Measurements from ENCODE around the gene PEPD. TPM values are rescaled to one million over a fixed set of nuclear protein-coding genes. Genes with fewer than 3 reads are reported as not detected.

The PEPD gene
- total and polyA plus RNA-seq, 2 of the 4 experiments (the other 2 are of a cell fraction), result 36.7 to 88.4 TPM

GRCh38 chr19:33500991-33501390 is 20.6 kb downstream of the PEPD start:
- CTCF ChIA-PET, result no interaction called here
- POLR2A ChIA-PET (ENCODE audit: unreplicated experiment), result no interaction called here

More at GRCh38 chr19:33500991-33501390, 20.6 kb downstream of the PEPD start:
- no peak overlapping the region for H3K23ac ChIP-seq (ENCODE audit: low read depth, low read length)
- no peak overlapping the region for H3K18ac ChIP-seq (ENCODE audit: low read depth, low read length)
- H3K9ac ChIP-seq (ENCODE audit: low read depth, low read length), result no peak overlapping the region
- no peak overlapping the region for H3K56ac ChIP-seq (ENCODE audit: extremely low read depth, insufficient read depth, low read length)
- H2BK120ac ChIP-seq (ENCODE audit: low read depth, low read length), result no peak overlapping the region
- H3K9me3 ChIP-seq (ENCODE audit: control insufficient read depth, insufficient read depth, low read length), result no peaks in the 10 kb centered on the region
- H2BK20ac ChIP-seq (ENCODE audit: low read depth, low read length), result no peak overlapping the region
- no peak overlapping the region for H4K8ac ChIP-seq (ENCODE audit: low read depth in 2 of 2, low read length in 2 of 2)
- peaks cover 0 to 6% of the 10 kb centered on the region in 2 experiments; a peak in 2 of 4 replicates for H3K79me1 ChIP-seq (ENCODE audit: low read depth in 1 of 2, low read length in 2 of 2)
- H4K20me1 ChIP-seq (ENCODE audit: insufficient read depth, low read length), result peaks cover 3% of the 10 kb centered on the region
- no peak overlapping the region for H3K27ac ChIP-seq (ENCODE audit: insufficient read depth, low read length)
- intact Hi-C loops (cut with micrococcal nuclease), result no loop called here
- H2AK9ac ChIP-seq (replicated peaks; ENCODE audit: low read depth, low read length, poor library complexity), result no peak overlapping the region
- dilution Hi-C loops (cut with HindIII; ENCODE audit: low sequenced_read_pairs, unreplicated experiment), result no loop called here
- H4K5ac ChIP-seq (ENCODE audit: low read depth, low read length), result no peak overlapping the region
- H3K4ac ChIP-seq (ENCODE audit: low read depth, low read length), result no peak overlapping the region
- TF ChIP-seq BHLHE40 (IDR thresholded peaks at IDR 0.05; ENCODE audit: low read depth, low read length) (no peak), CHD1 (IDR thresholded peaks at IDR 0.05; ENCODE audit: low read depth, low read length) (no peak), ELK1 (IDR thresholded peaks at IDR 0.05; ENCODE audit: borderline replicate concordance, low read depth, low read length) (no peak), FOS (IDR thresholded peaks at IDR 0.05; ENCODE audit: low read depth, low read length) (no peak), NFE2L2 (IDR thresholded peaks at IDR 0.05; ENCODE audit: low read depth, low read length) (no peak), RCOR1 (IDR thresholded peaks at IDR 0.05; ENCODE audit: insufficient replicate concordance, low read length) (no peak), RFX5 (IDR thresholded peaks at IDR 0.05; ENCODE audit: low read depth, low read length) (no peak), POLR2A (IDR thresholded peaks at IDR 0.05; ENCODE audit: low read depth, low read length) (no peak)
- no peak overlapping the region for H3K4me3 ChIP-seq (ENCODE audit: insufficient read depth, low read depth, low read length)
- no peaks in the 10 kb centered on the region for H3K4me1 ChIP-seq (ENCODE audit: control insufficient read depth, insufficient read depth, low read length)
- no peaks in the 10 kb centered on the region for H3K27me3 ChIP-seq (ENCODE audit: control insufficient read depth, insufficient read depth, low read length)
- ATAC-seq (ENCODE audit: low read depth), result no peak
- no TSS peak for BruUV-seq (replicated peaks)
- H3K36me3 ChIP-seq (ENCODE audit: control insufficient read depth, insufficient read depth, low read length), result peaks cover 7% of the 10 kb centered on the region; the same call in 1 of the 2 replicates
- no peak overlapping the region for H3K14ac ChIP-seq (replicated peaks; ENCODE audit: low read depth, low read length)
- H4K91ac ChIP-seq (ENCODE audit: insufficient read depth, low read depth, low read length), result no peak overlapping the region
- no peak overlapping the region for H2AK5ac ChIP-seq (ENCODE audit: low read depth, low read length)
- H3K9me1 ChIP-seq (ENCODE audit: insufficient read depth, low read length), result peaks cover 4% of the 10 kb centered on the region; the same call in 1 of the 2 replicates
- H2AFZ ChIP-seq (replicated peaks; ENCODE audit: low read length, poor library complexity), result peak overlapping the region; percentile 21
- H2BK15ac ChIP-seq (ENCODE audit: low read depth, low read length), result no peak overlapping the region
- H3K4me2 ChIP-seq (ENCODE audit: low read depth, low read length), result no peak overlapping the region
- WGBS, 2 experiments (ENCODE audit: extremely low coverage in 2 of 2, insufficient read length in 1 of 2), result 100% methylated on average over 1 of the region's 8 CpGs; no CpG with 5 or more reads in 1 of the 2 experiments
- DNase-seq, result no peak
- no peak overlapping the region for H2BK5ac ChIP-seq (ENCODE audit: low read depth, low read length, poor library complexity, severe bottlenecking)
- in situ Hi-C loops (cut with MboI; ENCODE audit: low sequenced_read_pairs), result no loop called here
